GM21515 (cell line): ENCODE results near the gene RTN4RL2.

Source experiments
- ATAC-seq: cut with Tn5 transposase; IDR thresholded peaks from one replicate; pipeline ENCODE4 v1.9.1; 2021; ENCODE audit not compliant: unreplicated experiment

Gene RTN4RL2

DNA sequence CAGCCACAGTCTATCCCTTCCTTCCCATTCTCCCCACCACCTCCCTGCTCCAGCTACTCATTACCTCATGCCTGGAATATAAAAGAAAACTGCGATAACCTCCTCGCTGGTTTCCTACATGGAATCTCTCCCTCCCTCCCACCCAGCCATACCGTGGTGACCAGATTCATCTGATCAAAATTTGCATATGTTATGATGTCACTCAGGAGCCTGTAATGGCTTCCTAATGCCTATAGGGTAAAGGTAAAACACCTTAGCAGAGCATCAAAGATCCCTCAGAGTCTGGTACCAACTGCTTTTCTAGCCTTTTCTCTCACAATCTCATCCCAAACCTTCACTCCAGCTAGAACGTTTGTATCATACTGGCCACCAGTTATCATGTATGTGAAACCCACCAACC lies 19.6 kb downstream of the RTN4RL2 start:
- no peak for ATAC-seq

GRCh38 chr11:57480409-57481137 lies 20.2 kb downstream of the RTN4RL2 start:
- no peak for ATAC-seq

DNA sequence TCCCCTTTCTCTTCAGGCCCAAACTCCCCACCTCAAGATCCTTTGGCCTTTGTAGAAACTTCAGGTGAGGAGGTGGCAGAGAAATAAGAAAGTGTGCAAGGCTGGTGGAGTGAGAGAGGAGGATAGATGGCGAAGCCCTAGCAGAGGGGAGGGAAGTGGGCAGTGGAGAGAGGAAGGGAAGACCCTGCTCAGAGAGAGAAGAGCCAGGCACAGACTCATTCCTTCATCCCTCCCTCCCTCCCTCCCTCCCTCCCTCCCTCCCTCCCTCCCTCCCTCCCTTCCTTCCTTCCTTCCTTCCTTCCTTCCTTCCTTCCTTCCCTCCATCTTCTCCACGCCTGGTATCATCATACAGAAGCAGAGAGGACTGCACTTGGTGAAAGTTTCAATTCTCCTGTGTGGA lies 21.0 kb downstream of the RTN4RL2 start:
- ATAC-seq: no peak

DNA sequence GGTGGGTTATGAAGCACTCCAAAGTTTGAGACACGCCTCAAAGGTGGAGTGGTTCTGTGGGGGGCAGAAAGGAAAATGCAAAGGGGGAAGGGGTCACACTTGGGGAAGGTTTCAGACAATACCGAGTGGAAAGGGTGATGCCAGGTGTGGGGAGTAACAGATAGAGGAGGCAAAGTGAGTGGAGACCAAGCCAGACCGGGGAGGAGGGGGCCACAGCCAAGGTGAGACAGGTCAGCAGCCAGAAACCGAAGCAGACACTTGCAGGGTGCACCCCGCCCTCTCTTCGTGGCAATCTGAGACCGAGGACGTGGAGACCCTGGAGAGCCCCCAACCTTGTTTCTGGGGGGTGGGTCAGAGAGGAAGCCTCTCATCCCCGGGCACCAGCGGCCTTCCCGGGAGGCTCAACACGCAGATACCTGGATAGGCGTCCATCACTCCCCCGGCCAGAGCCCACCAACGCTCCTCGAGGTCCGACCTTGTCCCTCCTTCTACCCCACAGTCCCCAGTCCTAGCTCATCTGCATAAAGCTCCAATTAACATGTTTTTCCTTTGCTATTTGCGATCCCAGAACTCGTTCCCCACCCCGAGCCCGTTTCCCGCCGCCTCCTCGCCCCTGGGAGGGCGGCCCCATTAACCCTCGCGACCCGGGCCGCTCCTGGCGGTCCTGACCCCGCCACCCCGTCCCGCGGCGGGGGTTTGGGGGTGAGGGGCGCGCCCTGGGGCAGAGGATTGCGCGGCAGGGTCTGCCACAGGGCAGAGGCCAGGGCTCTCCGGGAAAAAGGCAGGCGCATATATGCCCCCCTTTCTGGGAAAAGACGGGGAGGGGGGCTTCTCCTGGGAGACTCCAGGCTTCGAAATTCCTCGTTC lies 21.8 kb downstream of the RTN4RL2 start:
- no peak for ATAC-seq

- ATAC-seq: no peak
Observed at GRCh38 chr11:57482782-57483561, 22.6 kb downstream of the RTN4RL2 start.

- no peak for ATAC-seq
Observed at GRCh38 chr11:57483562-57483918, 23.2 kb downstream of the RTN4RL2 start.

GRCh38 chr11:57484141-57484710 lies 23.9 kb downstream of the RTN4RL2 start:
- peak; percentile 61 for ATAC-seq

GRCh38 chr11:57485217-57485990 lies 25.1 kb downstream of the RTN4RL2 start:
- no peak for ATAC-seq

GRCh38 chr11:57487021-57487778 lies 26.9 kb downstream of the RTN4RL2 start:
- ATAC-seq: no peak

- no peak for ATAC-seq
Observed at GRCh38 chr11:57487920-57488659, 27.8 kb downstream of the RTN4RL2 start.

- no peak for ATAC-seq
Observed at GRCh38 chr11:57490456-57491248, 30.3 kb downstream of the RTN4RL2 start.

DNA sequence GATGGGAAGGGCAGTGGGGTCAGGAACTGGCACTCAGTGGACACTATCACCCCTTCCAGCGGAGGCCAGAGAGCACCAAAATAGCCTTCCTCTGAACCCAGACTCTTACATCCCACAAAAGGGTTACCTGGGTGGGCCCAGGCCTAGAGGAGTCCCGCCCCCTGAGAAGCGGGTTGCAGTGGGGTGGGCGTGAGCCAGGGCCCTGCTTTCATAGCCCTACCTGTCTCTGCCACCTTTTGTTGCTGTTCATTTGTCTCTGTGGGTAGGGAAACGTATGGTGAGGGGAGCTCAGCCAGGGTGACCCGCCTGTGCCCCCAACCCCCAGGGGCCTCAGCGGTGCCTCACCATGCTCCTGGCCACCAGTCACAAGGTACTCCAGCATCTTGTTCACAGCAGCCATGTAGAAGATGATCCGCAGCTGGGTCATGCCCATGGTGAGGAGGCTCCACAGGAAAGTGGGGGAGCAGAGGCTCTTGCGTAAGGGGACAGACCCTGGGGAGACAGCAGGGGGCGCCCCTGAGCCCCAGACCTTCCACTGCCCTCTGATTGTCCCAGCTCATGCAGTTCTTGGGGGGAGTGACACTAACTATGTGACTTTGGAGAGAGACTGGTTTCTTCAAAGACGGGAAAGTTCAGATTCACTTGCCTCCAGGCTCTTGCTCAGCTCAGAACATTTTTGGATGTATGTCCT lies 31.2 kb downstream of the RTN4RL2 start:
- ATAC-seq: no peak

DNA sequence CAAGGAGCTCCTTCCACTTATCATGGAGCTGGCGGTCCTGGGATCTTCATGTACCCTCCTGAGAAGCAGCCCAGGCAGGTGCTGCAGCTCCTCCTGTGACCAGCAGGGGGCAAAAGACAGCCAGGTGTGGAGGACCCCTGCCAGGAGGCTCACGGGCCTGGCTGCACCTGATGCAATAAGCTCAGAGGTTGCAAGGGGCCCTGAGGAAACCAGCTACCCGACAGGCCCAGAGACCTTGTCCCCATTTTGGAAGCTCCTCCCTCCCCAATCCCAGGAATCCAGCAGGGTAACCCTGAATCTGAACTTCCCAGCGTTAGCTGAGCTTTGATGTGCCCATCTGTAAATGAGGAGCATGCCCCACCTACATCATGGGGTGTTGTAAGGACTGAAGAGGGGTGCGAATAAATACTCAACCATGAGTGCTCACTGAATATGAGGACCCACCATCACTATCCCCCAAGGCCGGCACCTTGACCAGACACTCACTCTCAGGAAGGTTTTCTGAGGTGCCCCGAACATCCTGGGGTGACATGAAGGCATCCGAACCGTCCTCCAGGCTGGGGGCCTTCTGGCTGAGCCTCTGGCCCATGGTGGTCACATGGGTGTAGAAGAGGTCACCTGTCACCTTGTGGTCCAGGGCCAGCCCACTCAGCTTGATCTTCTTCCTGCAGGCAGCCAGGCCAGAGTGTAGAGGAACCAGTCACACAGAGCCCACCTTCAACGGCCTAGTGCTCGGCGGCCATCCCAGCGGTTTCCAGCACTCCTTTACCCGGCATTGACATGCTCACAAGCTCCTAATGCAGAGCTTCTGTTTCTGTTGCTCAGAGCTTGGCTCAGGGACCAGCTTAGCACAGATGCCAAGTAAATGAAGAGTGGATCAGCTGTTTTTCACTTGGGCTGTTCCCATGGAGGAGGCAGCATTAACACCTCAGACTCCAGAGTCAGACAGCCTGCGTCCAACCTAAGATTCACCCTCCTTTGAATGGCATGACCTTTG lies 33.5 kb downstream of the RTN4RL2 start:
- peak; percentile 68 for ATAC-seq

- ATAC-seq: no peak
Observed at GRCh38 chr11:57496109-57496820, 35.9 kb downstream of the RTN4RL2 start.

- no peak for ATAC-seq
Observed at GRCh38 chr11:57497303-57498247, 37.2 kb downstream of the RTN4RL2 start.
